DMS53 treated with DMSO at 0.1 percent for 48 hours (cell line): ENCODE measurements around the gene MAT1A.
"Not testable (repeated sequence)": the region's sequence is repeated elsewhere in the genome, so short reads cannot be mapped to it uniquely, and the experiment has no call there.

Experiments used
- DNase-seq: peaks from one replicate; lab custom pipeline; 2025; ENCODE audit not compliant: unreplicated experiment; lab: John Stamatoyannopoulos, UW

Gene MAT1A

GRCh38 chr10:80265740-80266512, 23.5 kb downstream of the MAT1A start:
- no peak for DNase-seq

GRCh38 chr10:80264081-80265056, 25.1 kb downstream of the MAT1A start:
- DNase-seq: no peak

- DNase-seq: no peak
Measured at GRCh38 chr10:80261316-80262030, 28.0 kb downstream of the MAT1A start.

GRCh38 chr10:80260295-80261243, 28.9 kb downstream of the MAT1A start:
- peak; percentile 14 for DNase-seq

GRCh38 chr10:80259405-80259871, 30.0 kb downstream of the MAT1A start:
- no peak for DNase-seq

GRCh38 chr10:80256798-80257197, 32.7 kb downstream of the MAT1A start:
- not testable (repeated sequence) for DNase-seq

GRCh38 chr10:80254726-80255125, 34.7 kb downstream of the MAT1A start:
- not testable (repeated sequence) for DNase-seq

GRCh38 chr10:80253963-80254271, 35.5 kb downstream of the MAT1A start:
- DNase-seq: peak; percentile 82

- no peak for DNase-seq
Measured at GRCh38 chr10:80253266-80253962, 36.0 kb downstream of the MAT1A start.

- DNase-seq: peak; percentile 92
Measured at GRCh38 chr10:80252296-80252887, 37.1 kb downstream of the MAT1A start.

- DNase-seq: not testable (repeated sequence)
Measured at GRCh38 chr10:80251703-80252280, 37.7 kb downstream of the MAT1A start.

- not testable (repeated sequence) for DNase-seq
Measured at GRCh38 chr10:80250399-80250798, 39.1 kb downstream of the MAT1A start.

- not testable (repeated sequence) for DNase-seq
Measured at GRCh38 chr10:80249906-80250305, 39.6 kb downstream of the MAT1A start.

- DNase-seq: not testable (repeated sequence)
Measured at GRCh38 chr10:80247611-80248010, 41.8 kb downstream of the MAT1A start.

GRCh38 chr10:80244371-80244770, 45.1 kb downstream of the MAT1A start:
- not testable (repeated sequence) for DNase-seq

- not testable (repeated sequence) for DNase-seq
Measured at GRCh38 chr10:80242341-80242740, 47.1 kb downstream of the MAT1A start.

- DNase-seq: not testable (repeated sequence)
Measured at GRCh38 chr10:80236457-80236856, 53.0 kb downstream of the MAT1A start.

- not testable (repeated sequence) for DNase-seq
Measured at GRCh38 chr10:80234331-80235235, 54.9 kb downstream of the MAT1A start.
